Activated naive CD8-positive, alpha-beta T cell (primary cell): ENCODE results near the gene ADORA1.

ENCODE experiments used
- H3K27ac Mint-ChIP-seq: one replicate; pipeline ENCODE4 v1.8.0; 2021; ENCODE audit warnings: mixed read lengths
- H3K27me3 Mint-ChIP-seq: one replicate; pipeline ENCODE4 v1.8.0; 2021; ENCODE audit warnings: mixed read lengths
- H3K36me3 Mint-ChIP-seq: one replicate; pipeline ENCODE4 v1.8.0; 2021; ENCODE audit warnings: mixed read lengths
- H3K4me1 Mint-ChIP-seq: one replicate; pipeline ENCODE4 v1.8.0; 2021; ENCODE audit warnings: low read depth, mixed read lengths
- H3K4me3 Mint-ChIP-seq: one replicate; pipeline ENCODE4 v1.8.0; 2021; ENCODE audit warnings: mild to moderate bottlenecking, mixed read lengths
- H3K9me3 Mint-ChIP-seq: one replicate; pipeline ENCODE4 v1.8.0; 2021; ENCODE audit warnings: low read depth, mixed read lengths

The ADORA1 gene

DNA sequence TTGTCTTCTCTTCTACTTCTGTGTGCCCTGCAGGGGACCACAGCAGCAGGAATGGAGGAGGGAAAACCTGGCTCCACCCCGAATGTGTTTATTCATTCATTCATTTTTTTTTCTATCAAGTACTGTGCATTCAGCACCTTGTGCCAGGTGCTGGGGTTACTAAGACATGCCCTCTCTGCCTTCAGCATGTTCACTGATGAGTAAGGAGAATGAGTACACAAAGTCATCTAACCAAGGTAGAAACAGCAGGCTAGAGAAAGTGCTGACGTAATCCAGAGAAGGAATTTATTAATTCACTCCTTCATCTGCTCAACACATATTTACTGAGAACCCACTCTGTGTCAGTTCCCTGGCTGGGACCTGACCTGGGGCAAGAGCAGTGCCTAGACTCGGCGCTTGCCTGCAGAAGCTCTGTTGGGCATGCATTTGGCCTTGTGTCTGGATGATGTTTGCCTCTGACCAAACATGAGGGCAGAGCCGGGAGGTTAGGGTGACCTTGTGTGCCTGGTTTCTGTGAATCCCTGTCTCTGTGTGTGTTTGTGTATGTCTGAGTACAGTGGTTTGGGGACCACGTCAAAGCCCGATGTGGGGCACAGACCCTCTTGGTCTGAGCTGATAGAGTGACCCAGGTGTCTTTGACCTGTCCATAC lies 38.4 kb upstream of the ADORA1 start:
- H3K9me3 Mint-ChIP-seq: peaks cover 3% of the 10 kb centered on the region
- no peaks in the 10 kb centered on the region for H3K36me3 Mint-ChIP-seq
- no peak overlapping the region for H3K4me3 Mint-ChIP-seq
- peaks cover 13% of the 10 kb centered on the region for H3K27me3 Mint-ChIP-seq
- no peak overlapping the region for H3K27ac Mint-ChIP-seq
- H3K4me1 Mint-ChIP-seq: no peaks in the 10 kb centered on the region

DNA sequence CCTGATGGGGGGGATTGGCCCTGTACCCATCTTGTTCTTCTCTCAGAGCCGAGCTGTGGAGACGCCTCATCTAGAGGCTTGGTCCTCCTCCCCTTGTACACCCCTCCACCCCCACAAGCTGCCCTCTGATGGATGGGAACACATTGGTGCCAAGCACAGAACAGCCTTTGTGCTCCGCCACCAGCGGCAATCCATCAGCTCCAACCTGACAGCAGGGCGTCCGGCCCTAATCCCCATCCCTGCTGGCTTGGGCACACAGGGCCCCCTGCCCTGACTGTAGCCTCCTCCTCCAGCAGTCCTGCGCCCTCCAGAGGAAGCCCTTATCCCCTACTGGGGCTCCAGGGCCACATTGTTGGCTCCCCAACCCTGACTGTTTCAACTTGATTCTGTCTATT lies 37.9 kb upstream of the ADORA1 start:
- Mint-ChIP-seq H3K4me3 (no peak overlapping the region), H3K27me3 (peaks cover 14% of the 10 kb centered on the region), H3K27ac (no peak overlapping the region)

DNA sequence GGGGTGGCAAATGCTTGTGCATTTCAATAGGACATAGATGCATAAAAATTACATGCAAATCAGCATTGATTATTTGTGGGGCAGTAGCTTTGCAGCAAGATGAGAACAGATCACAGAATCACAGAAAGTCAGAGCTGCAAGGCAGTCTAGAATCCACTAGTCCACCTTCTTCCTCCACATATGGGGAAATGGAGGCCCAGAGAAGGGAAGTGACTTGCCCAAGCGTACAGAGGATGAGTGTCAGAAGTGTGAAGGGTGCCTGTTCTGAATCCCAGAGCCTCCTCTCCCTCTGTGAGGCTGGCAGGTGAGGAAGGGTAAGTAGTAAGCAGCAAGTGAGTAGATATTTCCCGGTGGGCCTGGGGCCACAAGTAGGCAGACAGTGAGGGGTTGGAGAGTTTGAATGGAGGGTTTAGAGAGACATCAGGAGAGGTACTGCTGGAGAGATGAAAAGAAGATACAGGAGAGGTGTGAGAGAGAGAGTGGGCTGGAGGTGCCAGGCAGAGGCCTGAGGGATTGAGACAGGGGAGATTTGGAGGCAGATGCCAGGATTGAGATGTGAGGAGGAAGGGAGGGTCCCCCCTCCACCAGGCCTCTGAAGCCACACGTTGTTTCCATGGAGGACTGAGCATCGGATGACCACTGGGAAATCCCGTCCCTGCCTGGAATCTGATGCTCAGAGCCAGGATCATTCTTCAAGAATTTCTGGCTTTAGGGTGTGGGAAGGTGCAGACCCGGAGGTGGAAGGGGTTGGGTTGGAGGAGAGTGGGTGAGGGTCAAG lies 36.9 kb upstream of the ADORA1 start:
- Mint-ChIP-seq H3K9me3 (peaks cover 16% of the 10 kb centered on the region), H3K27ac (no peak overlapping the region), H3K4me1 (no peaks in the 10 kb centered on the region), H3K27me3 (peaks cover 14% of the 10 kb centered on the region), H3K4me3 (no peak overlapping the region), H3K36me3 (peaks cover 2% of the 10 kb centered on the region)

More for the DNA sequence above, 37.9 kb upstream of the ADORA1 start:
- peaks cover 7% of the 10 kb centered on the region for H3K9me3 Mint-ChIP-seq
- no peaks in the 10 kb centered on the region for H3K4me1 Mint-ChIP-seq
- peaks cover 2% of the 10 kb centered on the region for H3K36me3 Mint-ChIP-seq

DNA sequence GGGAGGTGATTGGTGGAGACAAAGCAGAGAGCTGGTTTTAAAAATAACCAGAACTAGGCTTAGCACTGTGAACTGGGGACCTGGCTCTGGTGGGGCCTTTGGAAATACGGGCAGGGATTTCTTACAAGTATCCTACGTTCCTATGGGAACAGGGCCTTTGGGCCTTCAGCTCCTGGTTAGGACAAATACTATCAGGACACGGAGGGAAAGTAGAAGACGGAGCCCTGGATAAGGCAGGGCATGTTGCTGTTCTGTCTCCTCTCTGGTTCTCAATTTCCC lies 36.4 kb upstream of the ADORA1 start:
- H3K27me3 Mint-ChIP-seq: peaks cover 14% of the 10 kb centered on the region
- H3K4me1 Mint-ChIP-seq: no peaks in the 10 kb centered on the region
- H3K27ac Mint-ChIP-seq: no peak overlapping the region
- H3K4me3 Mint-ChIP-seq: no peak overlapping the region
- peaks cover 21% of the 10 kb centered on the region for H3K9me3 Mint-ChIP-seq
- H3K36me3 Mint-ChIP-seq: peaks cover 2% of the 10 kb centered on the region

DNA sequence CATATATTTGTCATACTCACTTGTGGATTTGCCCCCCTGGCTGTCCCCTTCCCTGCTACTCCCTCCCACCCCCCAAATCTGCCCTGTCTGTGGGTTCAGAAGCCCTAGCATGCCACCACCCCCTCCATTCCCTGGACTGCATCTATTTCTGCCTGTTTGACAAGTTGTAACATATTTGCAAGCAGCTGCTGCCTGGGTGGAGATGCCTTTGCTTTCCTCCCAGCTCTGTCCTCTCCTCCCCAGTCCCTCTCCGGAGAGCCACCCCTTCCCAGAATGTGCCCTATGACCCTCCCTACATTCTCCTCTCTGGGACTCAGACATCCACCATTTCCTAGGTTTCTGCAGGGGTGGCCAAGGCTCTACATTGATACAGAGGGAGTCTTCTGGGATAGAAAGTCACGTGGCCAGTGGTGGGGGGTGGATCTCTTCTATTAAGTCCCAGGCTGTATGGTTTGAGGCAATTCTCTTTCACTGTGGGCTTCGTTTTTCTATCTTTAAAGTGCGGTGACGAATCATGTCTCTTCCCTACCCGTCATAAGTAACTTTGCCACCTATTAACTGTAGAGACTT lies 35.7 kb upstream of the ADORA1 start:
- peaks cover 3% of the 10 kb centered on the region for H3K36me3 Mint-ChIP-seq
- peaks cover 23% of the 10 kb centered on the region for H3K9me3 Mint-ChIP-seq
- no peak overlapping the region for H3K27ac Mint-ChIP-seq
- peaks cover 14% of the 10 kb centered on the region for H3K27me3 Mint-ChIP-seq
- H3K4me1 Mint-ChIP-seq: no peaks in the 10 kb centered on the region
- no peak overlapping the region for H3K4me3 Mint-ChIP-seq

DNA sequence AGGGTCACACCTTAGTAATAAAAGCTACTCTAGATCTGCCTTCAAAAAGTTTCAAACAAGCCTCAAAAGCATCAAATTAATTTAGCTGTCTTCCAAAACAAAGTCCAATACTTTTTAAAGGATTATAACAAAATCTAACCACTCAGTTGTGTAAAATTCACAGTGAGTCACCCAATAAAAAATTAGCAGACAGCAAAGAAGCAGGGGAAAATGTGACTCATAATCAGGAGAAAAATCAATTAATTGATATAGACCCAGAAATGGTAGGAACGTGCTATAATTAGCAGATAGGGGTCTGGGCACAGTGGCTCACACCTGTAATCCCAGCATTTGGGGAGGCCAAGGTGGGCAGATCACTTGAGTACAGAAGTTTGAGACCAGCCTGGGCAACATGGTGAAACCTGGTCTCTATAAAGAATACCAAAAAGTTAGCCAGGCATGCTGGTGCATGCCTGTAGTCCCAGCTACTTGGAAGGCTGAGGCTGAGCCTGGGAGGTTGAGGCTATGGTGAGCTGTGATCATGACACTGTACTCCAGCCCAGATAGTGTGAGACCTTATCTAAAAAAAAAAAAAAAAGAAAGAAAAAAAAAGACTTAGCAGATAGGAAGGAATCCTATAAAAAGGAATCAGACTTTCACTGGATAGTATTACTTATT lies 33.6 kb upstream of the ADORA1 start:
- Mint-ChIP-seq H3K27me3 (peaks cover 14% of the 10 kb centered on the region), H3K36me3 (peaks cover 4% of the 10 kb centered on the region), H3K27ac (no peak overlapping the region), H3K4me1 (no peaks in the 10 kb centered on the region), H3K9me3 (peaks cover 23% of the 10 kb centered on the region), H3K4me3 (no peak overlapping the region)

DNA sequence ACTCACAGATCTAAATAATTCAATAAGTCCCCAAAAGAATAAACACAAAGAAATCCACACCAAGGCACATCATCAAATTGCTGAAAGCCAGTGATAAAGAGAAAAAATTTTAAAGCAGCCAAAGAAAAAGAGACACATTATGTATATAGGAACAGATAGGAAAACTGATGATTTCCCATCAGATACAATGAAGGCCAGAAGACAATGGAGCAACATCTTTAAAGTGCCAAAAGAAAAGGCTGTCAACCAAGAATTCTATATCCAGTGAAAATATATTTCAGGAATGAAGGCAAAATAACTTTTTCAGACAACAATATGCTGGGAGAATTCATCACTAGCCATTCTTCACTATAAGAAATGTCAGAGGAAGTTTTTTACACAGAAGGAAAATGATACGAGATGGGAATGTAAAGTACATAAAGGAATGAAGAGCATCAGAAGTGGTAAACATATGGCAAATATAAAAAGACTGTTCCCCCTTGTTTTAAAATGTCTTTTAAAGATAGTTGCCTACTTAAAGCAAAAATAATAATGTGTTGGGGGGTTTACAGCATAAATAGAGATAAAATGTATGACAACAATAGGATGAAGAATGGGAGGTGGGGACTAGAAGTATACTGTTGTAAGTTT lies 32.4 kb upstream of the ADORA1 start:
- peaks cover 4% of the 10 kb centered on the region for H3K36me3 Mint-ChIP-seq
- peaks cover 14% of the 10 kb centered on the region for H3K27me3 Mint-ChIP-seq
- H3K9me3 Mint-ChIP-seq: peaks cover 23% of the 10 kb centered on the region
- H3K4me3 Mint-ChIP-seq: no peak overlapping the region
- no peak overlapping the region for H3K27ac Mint-ChIP-seq
- no peaks in the 10 kb centered on the region for H3K4me1 Mint-ChIP-seq

DNA sequence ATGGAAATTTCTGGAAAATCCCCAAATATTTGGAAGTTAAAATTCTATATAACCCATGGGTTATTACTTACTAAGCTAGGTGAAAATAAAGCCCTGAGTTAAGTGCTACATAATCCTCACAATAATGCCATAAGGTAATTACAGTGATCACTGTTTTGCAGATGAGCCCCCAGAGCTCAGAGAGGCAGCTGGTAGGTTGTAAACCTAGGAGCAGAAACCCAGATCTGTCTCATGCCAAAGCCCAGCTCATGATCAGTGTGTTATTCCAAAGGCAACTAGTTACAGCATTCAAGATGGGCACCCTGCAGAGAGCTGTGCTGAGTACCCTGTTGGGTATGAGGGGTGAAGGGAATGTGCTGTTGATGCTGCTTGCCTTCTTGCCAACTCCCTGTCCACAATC lies 31.0 kb upstream of the ADORA1 start:
- peaks cover 4% of the 10 kb centered on the region for H3K36me3 Mint-ChIP-seq
- no peaks in the 10 kb centered on the region for H3K4me1 Mint-ChIP-seq
- peaks cover 12% of the 10 kb centered on the region for H3K27me3 Mint-ChIP-seq
- H3K4me3 Mint-ChIP-seq: no peak overlapping the region
- no peak overlapping the region for H3K27ac Mint-ChIP-seq
- peaks cover 23% of the 10 kb centered on the region for H3K9me3 Mint-ChIP-seq

DNA sequence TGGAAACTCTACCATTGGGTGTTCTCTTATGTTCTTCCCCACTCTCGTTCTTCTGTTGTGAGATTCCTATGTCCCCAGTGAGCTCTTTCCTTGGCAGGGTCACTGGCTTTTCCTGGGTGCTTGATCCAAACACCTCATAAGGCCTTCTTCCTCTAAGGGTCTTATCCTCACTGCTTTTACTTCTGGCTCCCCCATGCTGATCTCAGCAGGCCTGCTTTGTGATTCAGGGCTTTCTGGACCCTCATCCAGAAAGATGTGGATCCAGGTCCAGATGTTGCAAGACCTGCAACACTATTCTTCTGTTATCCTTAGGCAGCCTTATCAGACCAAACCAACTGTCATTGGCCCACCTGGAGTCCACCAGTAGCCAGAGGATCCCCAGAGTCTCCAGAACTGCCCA lies 30.5 kb upstream of the ADORA1 start:
- Mint-ChIP-seq H3K36me3 (peaks cover 4% of the 10 kb centered on the region), H3K4me1 (no peaks in the 10 kb centered on the region), H3K27ac (no peak overlapping the region), H3K9me3 (peaks cover 23% of the 10 kb centered on the region), H3K27me3 (peaks cover 12% of the 10 kb centered on the region), H3K4me3 (no peak overlapping the region)

DNA sequence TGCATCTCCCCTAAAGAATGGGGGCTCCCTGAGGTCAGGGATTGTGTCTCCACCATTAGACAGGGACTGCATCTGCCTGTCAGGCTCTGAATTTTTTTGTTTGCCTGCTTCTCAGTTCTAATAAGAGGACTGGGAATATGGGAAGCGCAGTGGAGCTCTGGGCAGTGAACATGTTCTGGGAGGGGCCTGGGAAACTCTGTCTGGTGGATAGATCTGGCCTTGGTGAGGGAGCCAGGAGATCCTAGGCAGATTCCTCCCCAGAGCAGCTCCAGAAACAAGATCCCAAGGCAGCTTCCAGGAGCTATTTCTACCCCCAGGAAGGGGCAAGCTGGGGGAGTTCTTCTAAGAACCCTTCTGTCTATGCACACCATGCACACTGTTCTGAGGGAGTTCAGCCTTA lies 29.1 kb upstream of the ADORA1 start:
- H3K4me1 Mint-ChIP-seq: no peaks in the 10 kb centered on the region
- no peak overlapping the region for H3K27ac Mint-ChIP-seq
- H3K4me3 Mint-ChIP-seq: no peak overlapping the region
- peaks cover 4% of the 10 kb centered on the region for H3K36me3 Mint-ChIP-seq
- peaks cover 23% of the 10 kb centered on the region for H3K9me3 Mint-ChIP-seq
- H3K27me3 Mint-ChIP-seq: peaks cover 7% of the 10 kb centered on the region

DNA sequence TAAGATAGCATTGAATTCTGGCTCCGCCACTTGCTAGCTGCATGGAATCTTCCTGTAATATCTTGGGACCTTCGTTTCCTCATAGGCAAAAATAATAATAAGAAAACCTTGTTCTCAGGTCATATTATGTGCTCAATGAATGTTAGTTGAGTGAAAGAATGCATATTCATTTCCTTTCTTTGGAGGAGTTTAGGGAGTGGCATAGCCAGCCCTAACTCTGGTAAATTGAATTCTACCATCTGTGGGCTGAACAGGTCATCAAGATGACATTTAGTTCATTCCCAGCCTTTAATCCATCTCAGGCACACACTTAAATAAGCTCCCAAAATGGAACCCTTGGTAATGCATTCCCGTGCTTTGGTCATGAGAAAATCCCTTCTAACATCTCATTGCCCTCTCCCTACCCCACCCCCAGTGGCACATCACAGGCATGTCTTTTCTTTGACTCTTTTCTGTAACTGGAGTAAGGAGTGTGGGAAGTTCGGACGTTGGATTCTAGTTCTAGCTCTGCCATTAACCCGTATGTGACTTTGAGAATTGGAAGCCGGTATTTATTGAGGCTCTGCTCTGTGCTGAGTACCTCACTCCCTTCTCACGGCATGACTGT lies 28.5 kb upstream of the ADORA1 start:
- H3K4me1 Mint-ChIP-seq: no peaks in the 10 kb centered on the region
- peaks cover 5% of the 10 kb centered on the region for H3K27me3 Mint-ChIP-seq
- peaks cover 4% of the 10 kb centered on the region for H3K36me3 Mint-ChIP-seq
- H3K9me3 Mint-ChIP-seq: peaks cover 20% of the 10 kb centered on the region
- H3K27ac Mint-ChIP-seq: no peak overlapping the region
- no peak overlapping the region for H3K4me3 Mint-ChIP-seq

DNA sequence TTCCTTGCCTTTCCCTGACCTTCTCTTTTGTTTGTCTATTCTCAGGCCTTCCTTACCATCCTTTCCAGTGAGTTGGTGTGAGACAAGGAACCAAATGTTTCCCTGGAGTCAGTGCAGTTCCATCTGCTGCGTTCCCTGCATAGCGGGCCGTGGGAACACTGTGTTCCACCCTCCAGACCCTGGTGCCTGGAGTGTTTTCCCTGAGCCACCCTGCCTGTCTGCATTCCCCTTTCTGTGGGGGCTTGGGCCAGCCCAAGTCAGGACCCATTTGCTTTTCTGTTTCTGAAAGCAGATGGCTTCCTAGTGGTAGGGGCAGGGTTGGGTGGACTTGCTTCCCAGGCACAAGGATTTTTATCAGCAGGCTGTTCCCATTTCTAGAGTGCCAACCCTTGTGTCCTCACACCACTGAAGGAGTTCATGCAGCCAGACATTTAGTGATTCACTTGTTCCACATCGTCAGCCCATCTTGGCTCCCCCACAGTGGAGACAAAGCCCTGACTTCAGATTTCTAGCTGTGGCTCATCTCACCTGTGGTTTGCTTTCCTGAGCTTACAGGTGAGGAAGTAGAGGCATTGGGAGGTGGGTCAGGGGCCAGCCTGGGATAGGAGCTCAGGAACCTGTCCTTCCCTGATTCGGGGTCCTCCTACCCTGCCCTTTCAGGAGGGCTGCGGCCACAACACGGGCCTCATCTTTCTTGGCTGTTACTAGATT lies 27.6 kb upstream of the ADORA1 start:
- Mint-ChIP-seq H3K27ac (no peak overlapping the region), H3K36me3 (peaks cover 2% of the 10 kb centered on the region), H3K4me1 (no peaks in the 10 kb centered on the region), H3K4me3 (no peak overlapping the region), H3K27me3 (peaks cover 4% of the 10 kb centered on the region), H3K9me3 (peaks cover 13% of the 10 kb centered on the region)

DNA sequence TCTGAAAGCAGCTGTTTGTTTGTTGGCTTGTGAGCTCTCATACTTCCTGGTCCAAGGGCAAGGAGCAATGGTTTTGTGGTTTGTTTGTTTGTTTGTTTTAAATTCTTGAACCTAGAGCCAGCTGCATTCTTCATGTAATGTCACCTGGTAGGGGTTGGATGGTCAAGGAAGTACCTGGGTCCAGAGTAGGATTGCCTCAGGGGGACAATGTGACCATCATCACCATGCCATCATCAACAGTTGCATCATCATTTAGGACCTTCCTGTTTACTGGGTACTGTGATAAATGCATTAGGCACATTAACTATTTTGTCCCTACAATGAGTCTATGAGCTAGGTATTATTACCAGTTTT lies 27.0 kb upstream of the ADORA1 start:
- H3K36me3 Mint-ChIP-seq: peaks cover 2% of the 10 kb centered on the region
- H3K27ac Mint-ChIP-seq: no peak overlapping the region
- H3K9me3 Mint-ChIP-seq: peaks cover 11% of the 10 kb centered on the region
- no peaks in the 10 kb centered on the region for H3K4me1 Mint-ChIP-seq
- H3K27me3 Mint-ChIP-seq: peaks cover 4% of the 10 kb centered on the region
- no peak overlapping the region for H3K4me3 Mint-ChIP-seq
